ENCODE measurements around the gene AHSP.
"Not testable (repeated sequence)": the region's sequence is repeated elsewhere in the genome, so short reads cannot be mapped to it uniquely, and the experiment has no call there.

The AHSP gene

GRCh38 chr16:31527734-31528274 is at the start of gene AHSP:
TSS of gene AHSP (plus strand) at chr16:31527900. CDS start at chr16:31528140, 240 bp downstream.
- DNase-seq, result no peak

DNA sequence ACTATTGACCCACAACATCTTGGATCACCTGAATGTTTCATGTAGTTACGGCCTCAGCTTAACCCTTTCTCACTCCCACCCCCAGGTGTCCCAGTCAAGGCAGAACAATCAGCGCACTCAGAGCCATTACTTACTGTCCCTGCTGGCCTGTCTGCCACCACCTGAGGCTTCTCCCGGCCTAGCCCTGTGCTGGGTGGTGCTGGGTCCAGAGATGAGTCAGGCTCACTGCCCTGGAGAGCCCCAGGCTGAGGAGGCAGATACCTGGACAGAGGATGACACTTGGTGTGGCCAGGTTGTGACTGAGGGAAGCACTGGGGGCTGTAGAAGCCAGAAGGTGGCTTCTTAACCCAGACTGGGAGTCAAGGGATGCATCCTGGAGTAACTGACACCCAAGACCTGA is 48.7 kb upstream of the AHSP start:
- no peak for DNase-seq

DNA sequence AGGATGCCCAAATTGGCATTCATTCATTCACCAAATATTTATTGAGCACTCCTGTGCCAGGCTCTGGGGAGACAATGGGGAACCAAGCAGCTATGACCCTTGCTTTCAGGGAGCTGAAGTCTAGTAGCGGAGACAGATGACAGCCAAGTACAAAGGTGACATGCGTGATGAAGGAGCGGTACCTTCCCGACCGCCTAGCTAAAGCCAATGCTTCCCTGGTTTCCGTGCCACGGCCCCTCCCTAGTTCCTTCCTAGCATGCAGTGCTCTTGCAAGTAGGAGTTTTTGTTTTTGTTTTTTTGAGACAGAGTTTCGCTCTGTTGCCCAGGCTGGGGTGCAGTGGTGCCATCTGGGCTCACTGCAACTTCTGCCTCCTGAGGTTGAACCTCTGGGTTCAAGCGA is 47.9 kb upstream of the AHSP start:
- no peak for DNase-seq

DNA sequence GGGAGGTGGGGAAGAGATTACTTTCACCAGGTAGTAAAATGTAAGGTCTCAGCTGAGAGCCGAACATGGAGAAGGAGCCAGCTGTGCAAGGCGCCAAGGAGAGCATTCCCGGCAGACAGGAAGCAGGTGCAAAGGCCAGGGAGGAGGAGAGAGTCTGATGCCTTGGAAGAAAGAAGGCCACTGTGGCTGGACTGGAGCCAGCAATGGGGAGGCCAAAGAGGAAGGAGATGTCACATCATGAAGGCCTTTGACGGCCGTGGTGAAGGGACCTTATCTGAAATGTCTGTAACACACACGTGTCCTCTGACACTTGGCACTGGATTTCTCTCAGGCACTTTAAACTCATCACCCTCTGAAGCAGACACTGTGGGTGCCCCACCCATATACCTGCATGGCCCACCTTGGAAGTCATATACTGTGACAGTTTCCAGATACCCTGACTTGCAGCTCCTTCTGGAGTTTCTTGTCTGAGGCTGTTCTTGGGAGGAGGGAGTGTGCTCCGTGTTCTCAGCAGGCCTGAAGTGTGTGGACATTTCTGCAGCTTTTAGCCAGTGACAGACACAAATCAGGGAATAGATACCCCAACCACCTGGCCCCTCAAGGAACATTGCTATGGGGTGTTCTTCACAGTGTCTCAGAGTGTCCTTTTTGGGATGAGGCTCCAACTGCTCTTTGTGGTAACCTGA is 46.7 kb upstream of the AHSP start:
- no peak for DNase-seq

- DNase-seq, result no peak
These were observed 44.6 kb upstream of the AHSP start, which contains the start of gene SLC5A2 for GRCh38 chr16:31483081-31483480. TSS of gene SLC5A2 (plus strand) at chr16:31483123. CDS start at chr16:31483137, 14 bp downstream.

DNA sequence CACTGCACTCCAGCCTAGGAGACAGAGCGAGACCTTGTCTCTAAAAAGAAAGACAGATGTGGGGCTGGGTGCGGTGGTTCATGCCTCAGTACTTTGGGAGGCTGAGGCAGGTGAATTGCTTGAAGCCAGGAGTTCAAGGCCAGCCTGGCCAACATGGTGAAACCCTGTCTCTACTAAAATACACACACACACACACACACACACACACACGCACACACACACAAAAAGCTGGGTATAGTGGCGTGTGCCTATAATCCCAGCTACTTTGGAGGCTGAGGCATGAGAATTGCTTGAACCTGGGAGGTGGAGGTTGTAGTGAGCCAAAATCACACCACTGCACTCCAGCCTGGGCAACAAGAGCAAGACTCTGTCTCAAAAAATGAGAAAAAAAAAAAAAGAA is 43.7 kb upstream of the AHSP start:
- DNase-seq, result not testable (repeated sequence)

GRCh38 chr16:31484491-31485171 is 43.1 kb upstream of the AHSP start:
- DNase-seq, result no peak

DNA sequence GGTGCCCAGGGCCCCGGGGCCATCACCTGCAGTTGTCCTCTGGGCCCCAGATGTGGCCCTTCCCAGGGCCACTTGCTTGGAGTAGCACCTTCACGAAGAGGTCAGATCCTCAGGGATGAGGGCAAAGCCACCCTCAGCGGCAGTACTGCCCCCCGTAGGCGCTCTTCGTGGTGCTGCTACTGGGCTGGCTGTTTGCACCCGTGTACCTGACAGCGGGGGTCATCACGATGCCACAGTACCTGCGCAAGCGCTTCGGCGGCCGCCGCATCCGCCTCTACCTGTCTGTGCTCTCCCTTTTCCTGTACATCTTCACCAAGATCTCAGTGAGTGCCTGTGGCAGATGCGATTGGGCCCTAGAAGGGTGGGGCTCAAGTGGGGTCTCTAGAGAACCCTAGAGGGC is 42.1 kb upstream of the AHSP start:
- no peak for DNase-seq

- no peak for DNase-seq
These were observed 41.7 kb upstream of the AHSP start for GRCh38 chr16:31486045-31486444.

DNA sequence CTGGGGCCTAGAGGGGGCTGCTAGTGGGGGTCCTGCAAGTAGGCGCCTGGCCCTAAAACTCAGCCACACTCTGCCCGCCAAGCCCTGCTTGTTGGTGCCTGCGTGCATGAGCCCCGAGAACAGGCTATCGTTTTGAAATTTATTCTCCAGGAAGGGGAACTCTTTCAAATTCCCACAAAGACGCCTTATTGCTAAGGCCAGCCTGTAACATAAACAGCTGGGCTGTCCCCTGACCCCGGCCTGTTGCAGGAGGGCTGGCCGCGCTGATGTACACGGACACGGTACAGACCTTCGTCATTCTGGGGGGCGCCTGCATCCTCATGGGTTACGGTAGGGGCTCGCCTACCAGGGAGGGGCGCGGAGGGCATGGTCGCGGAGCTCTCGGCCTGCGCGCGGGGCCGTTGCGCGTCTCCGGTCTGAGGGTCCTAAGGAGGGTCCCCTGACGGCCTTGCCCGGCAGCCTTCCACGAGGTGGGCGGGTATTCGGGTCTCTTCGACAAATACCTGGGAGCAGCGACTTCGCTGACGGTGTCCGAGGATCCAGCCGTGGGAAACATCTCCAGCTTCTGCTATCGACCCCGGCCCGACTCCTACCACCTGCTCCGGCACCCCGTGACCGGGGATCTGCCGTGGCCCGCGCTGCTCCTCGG is 40.5 kb upstream of the AHSP start:
- DNase-seq, result no peak

GRCh38 chr16:31487720-31488467 is 39.8 kb upstream of the AHSP start:
- DNase-seq, result peak; percentile 1

- no peak for DNase-seq
These were observed 39.0 kb upstream of the AHSP start for GRCh38 chr16:31488468-31489297.

GRCh38 chr16:31489298-31489564 is 38.5 kb upstream of the AHSP start:
- no peak for DNase-seq

- DNase-seq, result no peak
These were observed 37.8 kb upstream of the AHSP start for GRCh38 chr16:31489616-31490584.

DNA sequence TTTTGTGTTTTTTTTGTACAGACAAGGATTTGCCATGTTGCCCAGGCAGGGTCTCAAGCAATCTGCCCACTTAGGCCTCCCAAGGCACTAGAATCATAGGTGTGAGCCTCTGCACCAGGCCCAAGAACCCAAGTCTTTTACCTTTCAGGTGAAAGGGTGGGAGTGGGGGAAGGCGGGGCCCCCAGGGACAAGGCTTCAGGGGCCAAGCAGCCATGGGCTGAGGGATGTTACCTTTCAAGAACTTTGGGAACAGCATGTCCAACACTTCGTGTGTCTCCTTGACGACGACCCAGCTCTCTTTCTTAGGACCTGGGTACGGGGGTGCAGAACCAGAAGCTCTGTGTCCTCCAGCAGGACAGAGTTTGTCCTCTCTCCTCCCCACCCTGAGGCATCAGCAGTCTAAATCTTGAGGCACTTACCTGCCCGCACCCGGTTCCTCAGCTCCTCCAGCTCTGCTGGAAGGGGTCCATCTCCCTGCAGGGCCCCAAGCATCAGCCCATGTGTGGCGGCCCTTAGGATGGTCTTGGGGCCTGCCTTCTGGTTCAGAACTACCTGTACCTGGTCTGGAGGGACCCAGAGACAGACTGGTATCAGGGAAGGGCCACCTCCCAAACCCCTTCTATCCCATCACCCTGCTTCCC is 35.8 kb upstream of the AHSP start:
- DNase-seq, result no peak

- no peak for DNase-seq
These were observed 34.1 kb upstream of the AHSP start for GRCh38 chr16:31493506-31494125.

GRCh38 chr16:31496670-31497069 is 31.0 kb upstream of the AHSP start:
- no peak for DNase-seq

DNA sequence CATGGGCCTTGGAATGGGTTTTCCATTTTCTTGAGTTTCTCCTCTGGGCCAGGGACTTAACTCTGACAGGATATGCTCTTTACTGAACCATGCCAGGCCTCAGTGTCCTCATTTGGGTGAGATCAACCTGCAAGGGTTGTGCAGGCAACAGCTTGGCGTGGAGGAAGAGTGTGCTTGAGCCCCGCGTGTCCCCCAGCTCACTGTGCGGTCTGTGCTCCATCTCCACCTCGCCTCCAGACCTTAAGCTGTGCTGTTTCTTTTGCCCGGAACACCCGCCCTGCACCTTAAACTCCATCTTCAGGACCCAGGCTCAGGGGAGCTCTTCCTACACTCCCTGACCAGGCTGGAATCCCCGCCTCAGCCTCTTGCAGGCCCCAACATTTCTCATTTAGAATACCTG is 29.2 kb upstream of the AHSP start:
- DNase-seq, result no peak

GRCh38 chr16:31499928-31500327 is 27.8 kb upstream of the AHSP start:
- no peak for DNase-seq

Data from NCI-H1694 treated with DMSO at 0.1 percent for 48 hours (cell line).